HepG2 (cell line): ENCODE measurements around the gene DMKN. TPM values are rescaled to one million over a fixed set of nuclear protein-coding genes. Genes with fewer than 3 reads are reported as not detected.

Experiments used
- ARID4A ChIP-seq: sonication (generic); formaldehyde crosslinking; IDR thresholded peaks from 2 replicates; pipeline ENCODE4 v1.5.0; 2020; ENCODE audit warnings: mild to moderate bottlenecking, missing genetic modification reagents, borderline replicate concordance
- ASH2L ChIP-seq: fragments of 300-600, 200-600 bp; sonication (generic); IDR thresholded peaks from 2 replicates; pipeline ENCODE4 v1.7.0; 2017; ENCODE audit warnings: low read depth, mild to moderate bottlenecking, moderate library complexity, mixed read lengths, low read length; ENCODE audit not compliant: insufficient read length
- CERS6 ChIP-seq: sonication (generic); formaldehyde crosslinking; IDR thresholded peaks from 2 replicates; pipeline ENCODE4 v1.5.0; 2020; ENCODE audit warnings: missing genetic modification reagents
- GATAD2A ChIP-seq: IDR thresholded peaks from 2 replicates; pipeline ENCODE4 v1.6.1; 2016
- KDM1A ChIP-seq: IDR thresholded peaks from 2 replicates; pipeline ENCODE4 v1.6.1; 2016; ENCODE audit warnings: missing compliant biosample characterization
- MLX ChIP-seq: IDR thresholded peaks from 2 replicates; pipeline ENCODE4 v1.6.1; 2016
- NONO ChIP-seq, 2 experiments: fragments of 450-650 bp in 1 of 2; sonication (generic) in 1 of 2; formaldehyde crosslinking in 1 of 2; IDR thresholded peaks in 1 of 2; conservative IDR thresholded peaks in 1 of 2; 2 replicates each; pipeline versions ENCODE4 v1.6.1 to v1.8.0; 2017 to 2022; ENCODE audit warnings: mild to moderate bottlenecking in 1 of 2, missing genetic modification reagents in 1 of 2, moderate library complexity in 1 of 2
- NR2F1 ChIP-seq, 2 experiments: fragments of 450-650 bp in 1 of 2; formaldehyde crosslinking in 1 of 2; IDR thresholded peaks; 2 replicates each; pipeline versions ENCODE4 v1.5.0 to v1.6.1; 2016 to 2020; ENCODE audit warnings: mild to moderate bottlenecking in 1 of 2, missing compliant biosample characterization in 1 of 2, missing genetic modification reagents in 1 of 2, moderate library complexity in 1 of 2
- PATZ1 ChIP-seq: sonication (generic); formaldehyde crosslinking; IDR thresholded peaks from 2 replicates; pipeline ENCODE4 v1.4.0; 2020; ENCODE audit warnings: missing genetic modification reagents
- RELA ChIP-seq: sonication (generic); formaldehyde crosslinking; IDR thresholded peaks from 2 replicates; pipeline ENCODE4 v1.4.0; 2020; ENCODE audit warnings: missing genetic modification reagents
- RFX5 ChIP-seq: IDR thresholded peaks from 2 replicates; pipeline ENCODE4 v1.6.1; 2011; ENCODE audit warnings: low read depth, low read length, improper control_type of control experiment
- RFXAP ChIP-seq: sonication (generic); formaldehyde crosslinking; IDR thresholded peaks from 2 replicates; pipeline ENCODE4 v1.4.0; 2020; ENCODE audit warnings: missing genetic modification reagents, borderline replicate concordance
- SAP130 ChIP-seq: IDR thresholded peaks from 2 replicates; pipeline ENCODE4 v1.6.1; 2016; ENCODE audit warnings: low read depth
- SATB2 ChIP-seq: sonication (generic); formaldehyde crosslinking; IDR thresholded peaks from 2 replicates; pipeline ENCODE4 v1.5.0; 2020; ENCODE audit warnings: missing genetic modification reagents
- SOX5 ChIP-seq: IDR thresholded peaks from 2 replicates; pipeline ENCODE4 v1.6.1; 2016; ENCODE audit warnings: borderline replicate concordance
- TCF7 ChIP-seq: sonication (generic); IDR thresholded peaks from 2 replicates; pipeline ENCODE4 v1.6.1; 2016; ENCODE audit warnings: antibody characterized with exemption, low read depth
- TRAFD1 ChIP-seq: sonication (generic); formaldehyde crosslinking; IDR thresholded peaks from 2 replicates; pipeline ENCODE4 v1.5.1; 2020; ENCODE audit warnings: missing genetic modification reagents, mild to moderate bottlenecking, borderline replicate concordance
- ZMYM3 ChIP-seq: sonication (generic); formaldehyde crosslinking; IDR thresholded peaks from 2 replicates; pipeline ENCODE4 v1.5.1; 2020; ENCODE audit warnings: mild to moderate bottlenecking, missing genetic modification reagents
- ZNF264 ChIP-seq: sonication (generic); formaldehyde crosslinking; IDR thresholded peaks from 2 replicates; pipeline ENCODE4 v1.4.0; 2020; ENCODE audit warnings: missing genetic modification reagents
- ZNF713 ChIP-seq: sonication (generic); formaldehyde crosslinking; IDR thresholded peaks from 2 replicates; pipeline ENCODE4 v1.4.0; 2020; ENCODE audit warnings: mild to moderate bottlenecking, missing genetic modification reagents
- polyA plus RNA-seq, 8 experiments: library from polyadenylated mRNA; depleted of rRNA in 3 of 8; stranded (reverse) in 7 of 8; unstranded in 1 of 8; fragments of >200 nt; fragmentation: Illumina TruSeq in 4 of 8; extraction: Trizol in 4 of 8; gene quantifications; 2 replicates each; pipeline versions ENCODE4 v1.2.1 to v1.2.3, GENCODE V29; 2011 to 2016; ENCODE audit warnings: low read depth in 4 of 8, missing spikeins in 1 of 8, mixed read lengths in 1 of 8; ENCODE audit not compliant: insufficient read depth in 1 of 8
- total RNA-seq, 5 experiments: library from RNA; depleted of rRNA; stranded (reverse); fragments of >200 nt; fragmentation: Illumina TruSeq; extraction: Trizol; gene quantifications; 2 replicates each; pipeline ENCODE4 v1.2.3, GENCODE V29; 2016; ENCODE audit warnings: low read depth in 1 of 5

The DMKN gene
- total and polyA plus RNA-seq, 2 of the 13 experiments (the other 11 are each of a cell fraction or from before 2014, with no cell fraction given), result 50.8 to 57.1 TPM

- TF ChIP-seq ASH2L, result peak; percentile 91
- TF ChIP-seq ZNF713 (CRISPR knock-in tag), result 0 out of 2 replicates have a peak, but pooled peaks have one; percentile 8
- 0 out of 2 replicates have a peak, but pooled peaks have one; percentile 7 for TF ChIP-seq SOX5 (CRISPR knock-in tag)
- TF ChIP-seq ZNF264 (CRISPR knock-in tag), result no peak
- no peak for TF ChIP-seq RFXAP (CRISPR knock-in tag)
- no peak for TF ChIP-seq CERS6 (CRISPR knock-in tag)
- TF ChIP-seq ZMYM3, result peak; percentile 4; the same call in 1 of the 2 replicates
- no peak for TF ChIP-seq RELA
- peak; percentile 82 for TF ChIP-seq PATZ1 (CRISPR knock-in tag)
- TF ChIP-seq SAP130 (CRISPR knock-in tag), result peak; percentile 26; the same call in 1 of the 2 replicates
- TF ChIP-seq MLX (CRISPR knock-in tag), result 0 out of 2 replicates have a peak, but pooled peaks have one; percentile 10
- peak; percentile 54; the same call in 1 of the 2 replicates for TF ChIP-seq TRAFD1 (CRISPR knock-in tag)
- TF ChIP-seq RFX5, result no peak
- TF ChIP-seq ARID4A (CRISPR knock-in tag), result peak; percentile 7; the same call in 1 of the 2 replicates
- TF ChIP-seq GATAD2A, result 0 out of 2 replicates have a peak, but pooled peaks have one; percentile 31
- TF ChIP-seq KDM1A (CRISPR knock-in tag), result no peak
- TF ChIP-seq SATB2 (CRISPR knock-in tag), result no peak
- TF ChIP-seq NR2F1 (CRISPR knock-in tag; IDR thresholded peaks at IDR 0.05), result peak; percentile 58 to 71
- TF ChIP-seq TCF7, result peak; percentile 33; the same call in 1 of the 2 replicates
- no peak for TF ChIP-seq NONO (IDR thresholded peaks at IDR 0.05)
- TF ChIP-seq NONO (CRISPR knock-in tag; conservative IDR thresholded peaks at IDR 0.05), result no peak
These were observed 53.9 kb downstream of the DMKN start (continued) for GRCh38 chr19:35459414-35460082.
